ENCODE data around the gene FRK.
"Not testable (repeated sequence)": the region's sequence is repeated elsewhere in the genome, so short reads cannot be mapped to it uniquely, and the experiment has no call there.

The FRK gene

GRCh38 chr6:116060572-116061283 lies at the start of gene FRK:
FRK (minus strand) TSS chr6:116060891; CDS start chr6:116060311, 580 bp downstream.
- DNase-seq: no peak

GRCh38 chr6:116108836-116109235 lies 48.1 kb upstream of the FRK start:
- no peak for DNase-seq

GRCh38 chr6:116106146-116106545 lies 45.5 kb upstream of the FRK start:
- no peak for DNase-seq

GRCh38 chr6:116105247-116105646 lies 44.6 kb upstream of the FRK start:
- no peak for DNase-seq

- DNase-seq: no peak
Observed at GRCh38 chr6:116104636-116105035, 43.9 kb upstream of the FRK start.

- no peak for DNase-seq
Observed at GRCh38 chr6:116102873-116103272, 42.2 kb upstream of the FRK start.

GRCh38 chr6:116101790-116102189 lies 41.1 kb upstream of the FRK start:
- no peak for DNase-seq

- peak; percentile 83 for DNase-seq
Observed at GRCh38 chr6:116101302-116101718, 40.6 kb upstream of the FRK start.

- DNase-seq: peak; percentile 83
Observed at GRCh38 chr6:116100419-116101301, 40.0 kb upstream of the FRK start, which contains the start of gene NT5DC1. NT5DC1 (plus strand) TSS chr6:116100853; CDS start chr6:116100931, 78 bp downstream.

- no peak for DNase-seq
Observed at GRCh38 chr6:116099036-116099435, 38.3 kb upstream of the FRK start.

GRCh38 chr6:116096979-116097816 lies 36.5 kb upstream of the FRK start:
- no peak for DNase-seq

- DNase-seq: not testable (repeated sequence)
Observed at GRCh38 chr6:116096048-116096759, 35.5 kb upstream of the FRK start.

GRCh38 chr6:116094041-116094440 lies 33.4 kb upstream of the FRK start:
- DNase-seq: no peak

- no peak for DNase-seq
Observed at GRCh38 chr6:116090251-116090650, 29.6 kb upstream of the FRK start.

GRCh38 chr6:116088946-116089345 lies 28.3 kb upstream of the FRK start:
- no peak for DNase-seq

- DNase-seq: no peak
Observed at GRCh38 chr6:116087437-116088027, 26.8 kb upstream of the FRK start.

GRCh38 chr6:116084284-116084683 lies 23.6 kb upstream of the FRK start:
- no peak for DNase-seq

- no peak for DNase-seq
Observed at GRCh38 chr6:116083052-116083451, 22.4 kb upstream of the FRK start.

- no peak for DNase-seq
Observed at GRCh38 chr6:116078945-116079344, 18.3 kb upstream of the FRK start.

- DNase-seq: no peak
Observed at GRCh38 chr6:116078522-116078921, 17.8 kb upstream of the FRK start.

GRCh38 chr6:116074732-116075390 lies 14.2 kb upstream of the FRK start:
- no peak for DNase-seq

Data from KG1 (cell line).